Measurements from ENCODE around the gene PUSL1.

- TF ChIP-seq POLR2AphosphoS5 (IDR thresholded peaks at IDR 0.05; ENCODE audit: low read depth, low read length) (no peak), TAF1 (IDR thresholded peaks at IDR 0.05; ENCODE audit: borderline replicate concordance, low read depth, low read length) (no peak)
Measured at GRCh38 chr1:1283821-1284220, 24.6 kb upstream of the PUSL1 start.
